Smooth muscle cell (in vitro differentiated cells): ENCODE measurements around the gene PLEKHG4. TPM values are rescaled to one million over a fixed set of nuclear protein-coding genes. Genes with fewer than 3 reads are reported as not detected.
A peak's percentile ranks its signal among the peaks of the same experiment; 100 is the strongest.

ENCODE experiments used
- DNase-seq: peaks from one replicate; lab custom pipeline; 2025; ENCODE audit not compliant: unreplicated experiment; lab: John Stamatoyannopoulos, UW
- H2AFZ ChIP-seq: fragments of 200-600 bp; sonication (generic); 2 replicates; pipeline ENCODE4 v1.6.0; 2016; ENCODE audit warnings: antibody characterized with exemption, low read depth, mild to moderate bottlenecking
- H3F3A ChIP-seq: fragments of 200-600 bp; sonication (generic); 2 replicates; pipeline ENCODE4 v1.6.0; 2017; ENCODE audit warnings: antibody characterized with exemption, low read depth
- H3K27ac ChIP-seq: fragments of 200-600 bp; sonication (generic); 2 replicates; pipeline ENCODE4 v1.5.1; 2016; ENCODE audit warnings: low read depth, mild to moderate bottlenecking
- H3K27me3 ChIP-seq: fragments of 200-600 bp; sonication (generic); 2 replicates; pipeline ENCODE4 v1.6.1; 2016; ENCODE audit warnings: low read depth, mild to moderate bottlenecking
- H3K36me3 ChIP-seq: fragments of 200-600 bp; sonication (generic); 2 replicates; pipeline ENCODE4 v1.5.1; 2016; ENCODE audit warnings: low read depth
- H3K4me1 ChIP-seq: fragments of 200-600 bp; sonication (generic); 2 replicates; pipeline ENCODE4 v1.5.1; 2016; ENCODE audit warnings: low read depth
- H3K4me2 ChIP-seq: fragments of 200-600 bp; sonication (generic); 2 replicates; pipeline ENCODE4 v1.6.0; 2016; ENCODE audit warnings: mild to moderate bottlenecking
- H3K4me3 ChIP-seq: fragments of 200-600 bp; sonication (generic); 2 replicates; pipeline ENCODE4 v1.5.1; 2016; ENCODE audit warnings: mild to moderate bottlenecking
- H3K79me2 ChIP-seq: fragments of 200-600 bp; sonication (generic); 2 replicates; pipeline ENCODE4 v1.6.0; 2016; ENCODE audit warnings: low read depth, mild to moderate bottlenecking
- H3K9ac ChIP-seq: fragments of 200-600 bp; sonication (generic); 2 replicates; pipeline ENCODE4 v1.6.0; 2016; ENCODE audit warnings: low read depth
- H3K9me3 ChIP-seq: fragments of 200-600 bp; sonication (generic); replicated peaks from 2 replicates; pipeline ENCODE4 v1.5.1; 2016; ENCODE audit warnings: low read depth
- H4K20me1 ChIP-seq: fragments of 200-600 bp; sonication (generic); 2 replicates; pipeline ENCODE4 v1.6.0; 2016; ENCODE audit warnings: low read depth
- CTCF ChIP-seq: fragments of 200-600 bp; sonication (generic); IDR thresholded peaks from 2 replicates; pipeline ENCODE4 v1.5.1; 2017; ENCODE audit warnings: borderline replicate concordance, mild to moderate bottlenecking, antibody characterized with exemption; ENCODE audit not compliant: insufficient read depth, poor library complexity, severe bottlenecking
- WGBS: methylation state at CpG from one replicate; pipeline ENCODE4 v1.1.7; 2016; ENCODE audit warnings: low lambda C conversion rate; 5-methylcytosine and 5-hydroxymethylcytosine counted together
- polyA plus RNA-seq: library from polyadenylated mRNA; unstranded; fragments of >200 nt; fragmentation: Nextera tagmentation; extraction: Ambion mirVana; gene quantifications from 2 replicates; pipeline ENCODE4 v1.2.1, GENCODE V29; 2016
- total RNA-seq: library from RNA; depleted of rRNA; stranded (reverse); fragments of >200 nt; gene quantifications from 2 replicates; pipeline ENCODE4 v1.2.3, GENCODE V29; 2014

Gene PLEKHG4
- total and polyA plus RNA-seq, 2 experiments from 2014 or later = 2.7 to 27.0 TPM

GRCh38 chr16:67258161-67258835 lies 21.0 kb upstream of the PLEKHG4 start:
- Histone ChIP-seq H3K36me3 (no peaks in the 10 kb centered on the region), H3K9ac (no peak overlapping the region), H3K79me2 (no peaks in the 10 kb centered on the region), H3F3A (no peaks in the 10 kb centered on the region), H2AFZ (no peak overlapping the region), H3K27ac (no peak overlapping the region), H3K27me3 (no peaks in the 10 kb centered on the region), H4K20me1 (no peaks in the 10 kb centered on the region), H3K4me2 (no peak overlapping the region), H3K9me3 (no peaks in the 10 kb centered on the region), H3K4me3 (no peak overlapping the region), H3K4me1 (no peaks in the 10 kb centered on the region)
- TF ChIP-seq CTCF = no peak
- 91% methylated on average over 11 of the region's 11 CpGs for WGBS
- no peak for DNase-seq

DNA sequence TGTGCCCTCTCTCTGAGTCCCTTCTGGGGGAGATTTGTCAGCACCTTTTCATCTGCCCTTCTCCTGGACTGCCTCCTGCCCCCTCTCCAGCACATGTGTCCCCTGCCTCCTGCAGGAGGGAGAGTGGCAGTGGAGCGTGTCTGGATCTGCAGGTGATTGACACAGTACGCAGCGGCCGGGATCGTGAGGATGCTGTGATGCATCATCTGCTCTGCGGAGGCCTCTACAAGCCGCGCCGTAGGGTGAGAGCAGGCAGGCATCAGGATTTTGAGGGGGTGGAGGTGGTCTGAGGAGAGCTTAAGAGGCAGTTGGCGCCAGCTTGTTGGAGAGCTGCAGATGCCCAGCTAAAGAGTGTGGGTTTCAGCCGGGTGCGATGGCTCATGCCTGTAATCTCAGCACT lies 19.6 kb upstream of the PLEKHG4 start:
- no peak for TF ChIP-seq CTCF
- DNase-seq = no peak
- no peak overlapping the region for H3K4me3 ChIP-seq
- H3K27me3 ChIP-seq = peaks cover 9% of the 10 kb centered on the region
- H3K4me2 ChIP-seq = no peak overlapping the region
- WGBS = 89% methylated on average over 12 of the region's 12 CpGs
- no peaks in the 10 kb centered on the region for H4K20me1 ChIP-seq
- no peak overlapping the region for H3K27ac ChIP-seq
- no peak overlapping the region for H3K9ac ChIP-seq
- H3K79me2 ChIP-seq = no peaks in the 10 kb centered on the region
- H2AFZ ChIP-seq = no peak overlapping the region
- no peaks in the 10 kb centered on the region for H3K36me3 ChIP-seq
- H3K9me3 ChIP-seq = no peaks in the 10 kb centered on the region
- H3F3A ChIP-seq = no peaks in the 10 kb centered on the region
- H3K4me1 ChIP-seq = no peaks in the 10 kb centered on the region

DNA sequence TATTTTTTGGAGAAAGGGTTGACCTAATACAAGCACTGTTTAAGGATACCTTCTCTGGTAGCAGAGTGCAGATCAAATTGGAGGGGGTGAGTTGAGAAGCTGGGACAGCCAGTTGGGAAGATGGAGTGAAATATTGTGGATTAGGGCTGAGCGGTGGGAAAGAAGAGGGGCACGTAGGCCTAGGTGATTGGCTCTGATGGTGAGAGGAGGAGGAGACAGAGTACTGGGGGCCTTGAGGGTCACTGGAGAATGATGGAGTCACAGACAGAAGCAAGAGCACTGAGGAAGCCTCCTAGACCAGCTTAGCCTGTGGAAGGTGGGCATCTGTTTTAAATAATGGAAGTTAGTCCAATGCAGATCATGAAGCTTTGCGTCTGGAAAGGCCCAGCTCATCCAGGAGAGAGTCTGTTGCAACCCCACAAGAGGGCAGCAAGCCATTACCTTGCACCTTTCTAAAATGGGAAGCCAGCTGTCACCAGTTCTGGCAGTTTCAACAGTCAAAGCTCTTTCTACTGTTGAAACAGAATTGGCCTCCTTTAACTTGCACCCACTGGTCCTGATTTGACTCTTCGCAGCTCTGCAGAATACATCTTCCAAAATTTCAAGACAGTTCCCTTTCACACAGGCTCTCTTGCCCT lies 18.8 kb upstream of the PLEKHG4 start:
- no peak for DNase-seq
- no peak overlapping the region for H2AFZ ChIP-seq
- H3K27ac ChIP-seq = no peak overlapping the region
- peaks cover 9% of the 10 kb centered on the region for H3K27me3 ChIP-seq
- H3F3A ChIP-seq = no peaks in the 10 kb centered on the region
- no peaks in the 10 kb centered on the region for H4K20me1 ChIP-seq
- no peaks in the 10 kb centered on the region for H3K4me1 ChIP-seq
- H3K4me2 ChIP-seq = no peak overlapping the region
- H3K4me3 ChIP-seq = no peak overlapping the region
- no peak overlapping the region for H3K9ac ChIP-seq
- H3K9me3 ChIP-seq = no peaks in the 10 kb centered on the region
- peak; percentile 57 for TF ChIP-seq CTCF
- 76% methylated on average over 4 of the region's 4 CpGs for WGBS
- H3K79me2 ChIP-seq = no peaks in the 10 kb centered on the region
- no peaks in the 10 kb centered on the region for H3K36me3 ChIP-seq

DNA sequence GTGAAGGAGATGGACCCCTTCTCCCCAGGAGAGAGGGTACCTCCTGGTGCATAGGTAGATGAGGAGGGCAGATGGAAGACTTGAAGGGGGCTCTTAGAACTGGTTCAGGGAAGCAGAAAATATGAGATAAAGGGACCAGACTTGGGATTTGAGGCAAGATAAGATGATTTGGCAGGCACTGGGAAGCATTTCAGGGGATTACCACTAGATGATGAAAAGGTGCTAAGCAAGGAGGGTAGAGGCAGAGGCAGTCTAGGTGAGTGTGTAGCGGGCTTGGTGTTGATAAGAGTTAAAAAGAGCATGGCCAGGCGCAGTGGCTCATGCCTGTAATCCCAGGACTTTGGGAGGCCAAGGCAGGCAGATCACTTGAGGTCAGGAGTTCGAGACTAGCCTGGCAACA lies 16.1 kb upstream of the PLEKHG4 start:
- no peak overlapping the region for H3K27ac ChIP-seq
- no peaks in the 10 kb centered on the region for H3K36me3 ChIP-seq
- no peak overlapping the region for H3K4me2 ChIP-seq
- no peaks in the 10 kb centered on the region for H3K4me1 ChIP-seq
- 78% methylated on average over 3 of the region's 3 CpGs for WGBS
- no peak for TF ChIP-seq CTCF
- H3K9me3 ChIP-seq = no peaks in the 10 kb centered on the region
- H3K9ac ChIP-seq = no peak overlapping the region
- no peaks in the 10 kb centered on the region for H3F3A ChIP-seq
- H3K79me2 ChIP-seq = no peaks in the 10 kb centered on the region
- no peak for DNase-seq
- H3K27me3 ChIP-seq = peaks cover 9% of the 10 kb centered on the region
- no peak overlapping the region for H2AFZ ChIP-seq
- H4K20me1 ChIP-seq = no peaks in the 10 kb centered on the region
- no peak overlapping the region for H3K4me3 ChIP-seq
